KG1 (cell line): Measurements from ENCODE around the gene C1QL2.

Source experiments
- DNase-seq: peaks from one replicate; lab custom pipeline; 2025; lab: John Stamatoyannopoulos, UW

C1QL2 gene

DNA sequence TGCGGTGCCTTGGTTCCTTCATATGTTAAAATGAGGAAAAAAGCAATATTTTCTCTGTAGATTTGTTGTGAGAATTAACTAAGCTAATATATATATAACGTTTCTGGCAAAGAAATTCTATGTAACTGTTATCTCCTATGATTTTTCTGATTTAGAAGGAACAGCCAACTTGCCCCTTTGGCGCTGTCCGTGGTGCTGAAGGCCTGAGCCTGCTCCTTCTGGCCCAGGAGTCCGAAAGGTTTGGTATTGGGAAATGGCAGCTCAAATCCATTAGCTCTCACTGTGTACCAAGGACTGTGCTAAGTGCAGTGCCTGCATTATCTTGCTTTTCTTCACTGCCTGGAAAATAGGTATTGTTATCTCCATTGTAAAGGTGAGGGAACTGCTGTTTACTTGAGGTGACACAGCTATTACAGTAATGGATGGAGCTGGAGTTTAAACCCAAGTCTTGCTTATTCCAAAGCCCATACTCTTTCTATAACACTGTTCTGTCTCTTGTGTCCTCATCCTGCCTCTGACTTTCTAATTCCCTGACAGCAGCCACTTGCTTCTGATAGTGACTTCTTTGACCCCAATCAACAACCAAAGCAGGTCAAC lies 52.2 kb downstream of the C1QL2 start:
- no peak for DNase-seq
